NCI-H82 treated with DMSO at 0.1 percent for 48 hours (cell line): Measurements from ENCODE around the gene LTBP2.

Source experiments
- DNase-seq: peaks from one replicate; lab custom pipeline; 2025; ENCODE audit not compliant: unreplicated experiment; lab: John Stamatoyannopoulos, UW

The LTBP2 gene

GRCh38 chr14:74638966-74639365 lies 26.9 kb upstream of the LTBP2 start:
- DNase-seq: peak; percentile 23

DNA sequence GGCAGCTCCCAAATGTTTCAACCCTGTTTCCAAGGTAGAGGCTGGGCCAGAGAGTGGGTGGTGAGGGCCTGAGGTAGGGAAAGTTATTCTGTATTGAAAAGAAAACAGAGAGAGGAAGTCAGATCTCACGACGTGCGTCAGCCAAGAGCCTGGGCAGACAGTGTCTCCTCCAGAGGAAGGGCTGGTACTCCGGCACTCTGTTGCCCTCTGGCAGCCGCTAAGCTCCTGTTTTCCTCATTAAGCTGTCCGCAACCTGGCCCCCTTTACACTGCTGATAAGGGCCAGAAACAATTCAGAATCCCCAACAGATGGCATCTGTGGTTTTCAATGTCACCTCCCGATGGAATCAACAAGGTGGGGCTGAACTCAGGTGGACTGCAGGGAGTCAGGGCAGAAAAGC lies 26.0 kb upstream of the LTBP2 start:
- DNase-seq: peak; percentile 94

DNA sequence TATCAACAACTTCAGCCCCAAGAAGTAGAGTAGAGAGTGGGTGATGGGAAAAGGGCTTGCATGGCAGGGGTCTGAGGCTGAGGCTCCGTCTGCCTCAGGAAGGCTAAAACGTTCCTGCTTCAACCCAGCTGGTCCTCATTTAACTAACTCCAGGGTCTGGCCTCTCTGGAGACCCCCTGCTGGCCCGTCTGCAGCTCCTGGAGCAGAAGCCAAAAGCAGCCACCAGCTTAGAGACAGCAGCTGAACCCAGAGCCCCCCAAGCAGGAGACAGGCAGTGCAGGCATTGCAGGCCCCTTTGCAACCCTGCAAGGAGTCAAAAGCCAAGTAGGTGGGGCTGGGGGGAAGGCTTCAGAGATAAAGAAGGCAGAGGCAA lies 25.1 kb upstream of the LTBP2 start:
- peak; percentile 52 for DNase-seq

GRCh38 chr14:74636424-74637177 lies 24.6 kb upstream of the LTBP2 start:
- no peak for DNase-seq

- peak; percentile 91 for DNase-seq
These were observed 23.8 kb upstream of the LTBP2 start for GRCh38 chr14:74635847-74636246.

GRCh38 chr14:74634964-74635363 lies 22.9 kb upstream of the LTBP2 start:
- DNase-seq: peak; percentile 60

DNA sequence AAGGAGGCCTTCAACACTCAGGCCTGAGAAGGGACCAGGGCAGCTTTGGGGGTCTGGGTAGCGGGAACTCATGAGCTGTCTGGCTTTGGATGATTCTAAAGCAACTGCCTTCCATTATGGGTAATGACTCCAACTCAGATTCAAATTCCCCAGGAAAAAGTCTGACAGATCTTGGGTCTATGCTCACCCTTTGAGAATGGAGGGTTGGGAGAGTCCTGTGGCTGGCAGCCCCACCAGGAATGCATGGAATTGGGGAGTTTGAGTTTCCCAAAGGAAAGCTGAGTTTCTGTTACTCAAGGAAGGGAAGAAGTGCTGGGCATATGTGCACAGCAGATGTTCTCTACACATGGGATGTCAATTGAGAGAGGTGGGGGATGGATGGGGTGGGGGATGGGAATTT lies 22.4 kb upstream of the LTBP2 start:
- no peak for DNase-seq

- DNase-seq: no peak
These were observed 19.0 kb upstream of the LTBP2 start for GRCh38 chr14:74630881-74631690.

DNA sequence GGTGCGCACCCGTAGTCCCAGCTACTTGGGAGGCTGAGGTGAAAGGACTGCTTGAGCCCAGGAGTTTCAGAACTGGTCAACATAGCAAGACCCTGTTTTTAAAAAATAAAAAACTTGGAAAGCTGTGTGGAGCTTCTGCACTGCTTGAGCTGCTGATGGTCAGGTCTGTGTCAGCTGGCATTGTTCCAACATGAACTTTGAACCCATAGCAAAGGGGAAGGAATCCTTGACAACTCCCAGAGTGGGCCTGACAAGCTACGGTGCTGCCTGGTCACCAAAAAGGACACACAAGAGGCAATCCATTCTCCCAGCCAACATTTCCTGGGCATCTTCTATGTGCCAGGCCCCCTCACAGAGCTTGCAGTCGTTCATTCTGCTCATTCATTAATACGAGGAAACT lies 16.4 kb upstream of the LTBP2 start:
- no peak for DNase-seq

- DNase-seq: no peak
These were observed 15.0 kb upstream of the LTBP2 start for GRCh38 chr14:74627076-74627475.

DNA sequence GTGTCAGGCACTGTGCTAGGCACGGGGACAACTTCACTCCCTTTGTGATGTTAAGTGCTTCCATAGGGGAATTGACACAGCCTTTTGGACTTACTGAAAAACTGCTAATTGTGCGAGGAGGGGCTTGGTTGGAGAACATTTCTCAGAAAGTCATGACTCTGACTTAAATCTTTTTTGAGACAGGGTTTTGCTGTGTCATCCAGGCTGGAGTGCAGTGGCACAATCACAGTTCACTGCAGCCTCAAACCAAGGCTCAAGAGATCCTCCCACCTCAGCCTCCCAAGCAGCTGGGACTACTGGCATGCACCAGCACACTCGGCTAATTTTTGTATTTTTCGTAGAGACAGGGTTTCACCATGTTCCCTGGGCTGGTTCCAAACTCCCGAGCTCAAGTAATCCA lies 10.2 kb upstream of the LTBP2 start:
- DNase-seq: no peak

- DNase-seq: no peak
These were observed 9.5 kb upstream of the LTBP2 start for GRCh38 chr14:74621556-74621955.

DNA sequence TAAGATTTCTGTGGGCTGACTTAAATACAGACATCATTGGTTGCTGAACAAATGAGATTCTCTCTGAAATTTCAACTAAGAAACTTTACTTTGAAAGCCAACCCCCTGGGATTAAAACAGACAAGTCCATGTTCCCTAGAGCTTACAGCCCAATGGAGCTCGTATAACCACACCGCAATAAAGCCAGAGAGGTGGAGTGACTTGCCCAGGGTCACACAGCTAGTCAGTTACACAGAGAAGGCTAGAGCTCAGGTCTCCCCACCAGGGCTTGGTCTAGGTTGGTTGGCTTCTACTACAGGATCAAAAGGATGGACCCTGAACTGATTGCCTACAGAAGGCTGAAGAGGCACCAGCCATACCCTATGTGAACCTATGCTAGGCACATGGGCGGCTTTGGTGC lies 8.9 kb upstream of the LTBP2 start:
- DNase-seq: no peak

DNA sequence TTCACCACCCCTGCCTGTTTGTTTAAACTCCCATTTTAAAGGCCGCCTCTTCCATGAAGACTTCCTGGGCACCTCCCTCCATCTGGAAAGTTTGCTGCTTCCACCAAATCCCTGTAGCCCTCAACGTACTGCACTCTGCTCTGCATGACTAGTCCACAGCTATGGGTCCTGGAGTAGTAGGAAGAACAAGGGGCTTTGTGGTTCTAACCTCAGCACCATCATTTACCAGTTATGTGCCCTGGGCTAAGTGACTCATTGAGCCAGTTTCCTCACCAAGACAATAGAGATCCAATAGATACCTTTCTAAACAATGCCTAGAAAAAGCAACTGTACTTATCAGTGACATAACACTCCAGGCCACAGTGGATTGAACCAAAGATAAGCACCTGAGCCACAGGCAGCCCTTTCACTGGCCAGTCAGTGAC lies 8.5 kb upstream of the LTBP2 start:
- no peak for DNase-seq

GRCh38 chr14:74619672-74620131 lies 7.7 kb upstream of the LTBP2 start:
- DNase-seq: no peak

GRCh38 chr14:74618078-74618952 lies 6.3 kb upstream of the LTBP2 start:
- DNase-seq: no peak

DNA sequence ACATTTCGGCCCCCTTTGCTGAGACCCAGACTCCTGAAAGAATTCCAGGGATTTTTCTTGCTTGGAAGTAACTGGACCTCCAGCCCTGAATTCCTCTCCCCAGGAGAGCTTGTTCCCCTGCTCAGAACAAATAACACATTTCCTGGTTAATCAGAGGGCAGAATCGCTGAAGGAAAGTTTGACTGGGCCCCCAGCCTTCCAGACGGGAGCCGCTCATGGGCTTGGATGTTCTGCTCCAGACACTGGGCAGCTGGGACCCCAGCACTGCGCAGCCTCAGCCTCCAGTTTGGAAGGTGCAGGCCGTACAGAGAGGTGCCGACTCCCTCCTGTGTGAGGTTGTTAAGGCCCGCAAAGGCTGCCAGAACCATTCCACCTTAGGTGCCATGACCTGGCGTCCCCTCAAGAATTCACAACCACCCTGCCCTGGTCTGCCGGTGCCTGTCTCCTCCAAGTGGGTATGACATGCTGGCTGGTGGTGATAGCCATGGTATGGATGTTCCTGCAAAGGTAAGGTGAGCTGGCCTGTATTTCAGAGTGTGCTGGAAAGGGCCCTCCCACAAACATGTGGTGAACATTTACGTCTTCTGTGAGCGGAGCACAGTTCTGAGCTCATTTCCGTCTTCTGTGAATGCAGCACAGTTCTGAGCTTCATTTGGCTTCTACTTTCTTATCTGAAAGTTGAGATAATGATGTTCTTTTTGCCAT lies 5.1 kb upstream of the LTBP2 start:
- no peak for DNase-seq

- peak; percentile 10 for DNase-seq
These were observed 4.5 kb upstream of the LTBP2 start for GRCh38 chr14:74616507-74616906.

DNA sequence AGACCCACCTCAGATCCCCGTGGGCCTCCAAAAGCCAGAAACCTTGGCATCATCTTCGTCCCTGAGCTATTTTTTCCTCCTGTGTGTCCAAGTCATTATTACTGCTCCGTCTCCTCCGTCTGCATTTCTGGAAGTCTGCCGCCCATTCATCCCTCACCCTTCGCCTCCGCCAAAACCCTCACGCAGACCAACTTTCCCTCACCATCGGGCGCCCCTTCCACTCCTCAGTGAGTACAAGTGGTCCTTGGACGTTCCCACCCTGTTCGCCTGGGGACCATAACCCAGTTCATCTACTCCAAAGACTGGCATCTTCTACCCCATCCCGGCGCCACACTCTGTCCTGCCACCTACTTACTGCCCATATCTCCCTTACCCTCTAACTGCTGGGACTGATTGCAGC lies 3.7 kb upstream of the LTBP2 start:
- no peak for DNase-seq

DNA sequence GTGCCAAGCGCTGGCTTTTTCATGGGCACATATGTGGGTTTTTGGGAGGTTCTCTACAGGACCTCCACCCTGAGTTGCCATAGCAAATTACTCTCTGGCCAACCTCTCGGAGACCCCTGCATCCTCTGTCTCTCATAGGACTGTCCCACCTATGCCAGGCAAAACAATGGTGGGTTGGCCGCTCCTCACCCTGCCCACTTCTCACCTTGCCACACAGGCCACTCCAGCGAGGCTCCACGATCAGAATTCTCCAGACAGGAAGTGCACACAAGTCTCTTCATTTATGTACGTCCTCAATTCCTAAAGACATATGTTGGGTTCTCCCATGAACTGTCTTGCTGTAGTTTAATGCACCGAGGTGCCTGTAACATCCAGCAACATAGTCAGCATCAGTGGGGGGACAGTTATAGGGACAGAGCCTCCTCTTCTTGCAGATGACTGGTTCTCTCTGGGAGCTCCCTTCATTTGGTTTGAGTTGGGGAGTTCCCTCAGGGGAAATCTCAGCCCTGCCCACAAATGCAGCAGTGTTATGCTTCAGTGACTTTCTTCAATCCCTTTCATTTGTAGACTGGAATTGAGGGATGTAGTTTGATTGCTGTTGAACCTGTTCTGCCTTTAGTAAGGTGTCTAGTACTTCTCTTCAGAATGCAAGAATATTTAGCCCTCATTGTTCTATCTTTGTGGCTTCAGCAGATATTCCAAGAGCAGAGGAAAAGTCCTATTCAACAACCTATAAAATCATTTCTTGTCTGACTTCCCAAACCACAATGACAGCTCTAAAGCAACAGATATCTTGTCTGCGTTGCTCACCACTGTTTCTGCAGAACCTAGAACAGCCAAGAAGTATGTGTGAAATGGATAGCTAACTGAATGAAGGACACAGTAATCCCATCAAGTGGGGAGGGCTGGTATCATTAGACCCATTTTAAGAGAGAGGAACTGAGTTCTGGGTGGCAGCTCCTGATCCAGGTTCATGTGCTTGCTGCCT lies 2.8 kb upstream of the LTBP2 start:
- DNase-seq: no peak
